Measurements from ENCODE around the gene SIX2.

Gene SIX2

DNA sequence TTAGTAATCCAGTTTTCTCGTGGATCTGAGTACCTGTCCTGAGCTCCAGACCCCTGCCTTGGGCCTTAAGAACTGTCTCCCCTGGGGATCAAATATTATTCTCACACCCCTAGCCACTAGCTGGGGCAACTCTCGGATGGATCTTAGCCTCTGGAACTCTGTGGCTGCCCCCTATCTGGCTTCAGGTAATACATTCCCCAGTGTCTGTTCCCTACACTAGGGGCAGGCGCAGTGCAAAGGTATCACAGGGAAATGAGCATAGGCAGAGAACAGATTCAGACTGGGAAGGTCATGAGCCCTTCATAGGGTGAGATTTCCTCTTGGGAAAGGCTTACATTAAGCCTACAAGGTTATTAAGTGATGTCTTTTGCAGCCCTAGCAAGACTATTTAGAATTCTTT lies 11.2 kb upstream of the SIX2 start:
- no peak for DNase-seq (ENCODE audit: low read depth in 2 of 2, low spot score in 1 of 2)

DNA sequence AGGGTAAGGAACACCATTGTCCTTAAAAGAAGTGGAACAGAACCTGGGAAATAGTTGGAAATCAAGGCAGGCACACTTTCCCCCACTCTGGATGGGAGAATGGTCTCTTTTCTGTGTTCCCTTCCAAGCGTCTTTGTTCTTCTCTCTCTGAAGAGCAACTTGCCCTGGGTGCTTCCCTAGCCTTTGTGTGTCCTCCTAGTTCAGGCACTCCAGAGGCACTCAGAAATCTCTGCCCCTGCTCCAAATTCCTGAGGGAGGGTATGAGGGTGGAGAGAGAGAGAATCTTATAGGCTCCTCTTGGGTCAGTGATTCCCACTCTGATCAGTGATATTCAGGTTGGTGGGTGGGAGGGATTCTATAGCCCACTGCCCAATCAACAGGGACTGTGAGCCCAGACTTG lies 8.8 kb upstream of the SIX2 start:
- DNase-seq (ENCODE audit: low read depth in 2 of 2, low spot score in 1 of 2), result no peak

DNA sequence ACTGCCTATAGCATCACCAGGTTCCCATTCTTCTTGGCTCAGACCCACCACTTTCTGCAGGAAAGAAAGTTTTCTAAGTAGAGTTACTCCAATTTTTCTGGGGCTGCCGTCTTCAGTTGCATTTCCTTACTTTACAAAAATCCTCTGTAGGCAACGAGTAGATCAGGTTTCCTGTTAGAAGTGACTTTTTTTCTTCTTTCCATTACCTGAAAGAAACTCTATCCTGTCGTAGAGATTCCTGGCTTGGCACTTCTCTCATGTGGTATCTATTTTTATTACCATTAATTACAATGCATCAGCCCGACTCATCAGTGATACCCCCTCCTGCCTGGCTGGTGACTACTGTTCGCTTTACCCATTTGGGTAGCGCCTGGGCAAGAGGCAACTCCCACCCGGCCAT lies 5.6 kb upstream of the SIX2 start:
- no peak for DNase-seq (ENCODE audit: low read depth in 2 of 2, low spot score in 1 of 2)

DNA sequence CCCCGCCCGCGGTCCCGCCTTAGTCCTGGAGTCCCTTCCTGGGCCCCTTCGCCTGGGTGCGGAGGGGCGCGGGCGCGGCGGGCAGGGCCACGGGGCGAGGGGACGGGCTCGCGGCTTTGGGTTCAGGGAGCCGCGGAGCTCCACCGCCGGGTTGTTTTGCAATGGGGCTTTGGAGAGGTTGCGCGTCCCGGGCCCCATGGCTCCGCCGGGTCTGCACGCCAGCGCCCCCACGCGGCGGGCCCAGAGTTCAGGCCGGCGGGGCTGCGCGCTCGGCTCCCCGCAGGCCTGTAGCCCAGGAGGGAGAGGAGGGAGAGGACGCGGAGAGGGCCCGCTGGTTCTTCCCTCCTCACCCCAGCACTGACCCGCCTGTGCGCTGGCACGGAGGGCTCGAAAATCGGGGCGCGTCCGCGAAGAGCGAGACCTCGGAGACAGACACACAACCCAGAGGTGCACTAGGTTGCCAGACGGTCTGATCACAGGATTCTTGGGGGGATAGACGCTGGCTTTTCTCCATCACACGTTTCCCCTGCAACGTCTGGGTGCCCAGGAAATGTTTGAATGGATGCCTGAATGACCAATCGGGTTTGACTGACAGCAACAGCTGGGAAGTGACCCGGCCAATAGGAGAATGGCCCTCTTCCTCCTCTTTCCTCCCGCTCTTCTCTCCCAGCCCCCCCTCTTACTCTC lies 4.9 kb upstream of the SIX2 start:
- DNase-seq (ENCODE audit: low read depth in 2 of 2, low spot score in 1 of 2), result no peak

DNA sequence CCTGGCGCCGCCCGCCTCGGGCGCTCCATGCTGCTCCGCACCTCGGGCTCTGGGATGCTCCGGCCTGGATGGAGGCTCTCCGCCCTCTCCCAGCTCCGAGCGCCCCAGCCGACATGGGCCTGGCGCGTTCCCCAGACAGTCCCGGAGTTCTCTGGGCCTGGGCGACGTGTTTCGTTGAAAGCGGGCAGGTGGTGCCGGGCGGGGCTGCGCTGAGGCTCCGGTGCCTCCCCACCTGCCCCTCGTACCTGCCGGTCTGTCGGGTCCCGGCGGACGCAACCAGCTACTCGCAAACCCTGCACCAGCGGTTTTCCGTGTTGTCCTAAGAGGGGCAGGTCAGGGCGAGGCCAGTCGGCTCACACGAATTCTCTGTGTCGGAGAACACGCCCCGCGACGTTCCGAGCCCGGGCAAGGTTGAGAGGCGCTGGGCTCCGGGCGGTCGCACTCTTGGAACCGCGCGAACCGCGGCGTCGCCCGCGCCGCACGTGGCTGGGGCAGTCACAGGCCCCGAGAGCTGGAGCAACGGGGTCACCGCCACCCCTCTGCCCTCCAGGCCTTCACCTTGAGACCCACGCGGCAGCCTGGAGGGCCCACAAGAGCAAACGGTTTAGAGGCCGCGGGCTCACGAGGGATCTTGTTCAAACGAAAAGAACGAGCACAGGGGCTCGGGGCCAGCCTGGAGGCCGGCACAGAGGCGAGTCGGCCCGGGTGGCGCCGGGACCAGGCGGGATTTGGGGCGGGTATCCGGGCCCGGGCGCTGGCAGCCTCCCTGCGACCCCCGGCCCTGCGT lies 4.2 kb upstream of the SIX2 start:
- DNase-seq (ENCODE audit: low read depth in 2 of 2, low spot score in 1 of 2), result no peak

DNA sequence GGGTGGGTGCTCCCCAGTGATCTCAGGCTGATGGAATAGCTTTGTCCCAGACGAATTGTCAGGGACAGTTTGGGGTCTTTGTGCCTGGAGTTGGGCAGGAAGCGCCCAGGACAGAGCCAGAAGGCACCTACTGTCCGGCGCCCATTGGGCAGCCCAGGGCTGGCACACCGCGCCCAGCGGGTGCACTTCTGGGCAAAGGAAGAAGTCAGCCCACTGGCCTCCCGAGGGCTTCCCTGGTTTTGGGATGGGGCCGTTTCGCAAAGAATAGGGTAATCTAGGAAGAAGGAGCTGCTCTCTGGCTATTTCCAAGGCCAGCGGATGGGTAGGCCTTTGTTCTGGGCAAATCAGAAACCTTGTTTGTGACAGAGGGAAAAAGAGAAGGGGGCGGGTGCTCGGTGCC lies 3.5 kb upstream of the SIX2 start:
- DNase-seq (ENCODE audit: low read depth in 2 of 2, low spot score in 1 of 2), result no peak

DNA sequence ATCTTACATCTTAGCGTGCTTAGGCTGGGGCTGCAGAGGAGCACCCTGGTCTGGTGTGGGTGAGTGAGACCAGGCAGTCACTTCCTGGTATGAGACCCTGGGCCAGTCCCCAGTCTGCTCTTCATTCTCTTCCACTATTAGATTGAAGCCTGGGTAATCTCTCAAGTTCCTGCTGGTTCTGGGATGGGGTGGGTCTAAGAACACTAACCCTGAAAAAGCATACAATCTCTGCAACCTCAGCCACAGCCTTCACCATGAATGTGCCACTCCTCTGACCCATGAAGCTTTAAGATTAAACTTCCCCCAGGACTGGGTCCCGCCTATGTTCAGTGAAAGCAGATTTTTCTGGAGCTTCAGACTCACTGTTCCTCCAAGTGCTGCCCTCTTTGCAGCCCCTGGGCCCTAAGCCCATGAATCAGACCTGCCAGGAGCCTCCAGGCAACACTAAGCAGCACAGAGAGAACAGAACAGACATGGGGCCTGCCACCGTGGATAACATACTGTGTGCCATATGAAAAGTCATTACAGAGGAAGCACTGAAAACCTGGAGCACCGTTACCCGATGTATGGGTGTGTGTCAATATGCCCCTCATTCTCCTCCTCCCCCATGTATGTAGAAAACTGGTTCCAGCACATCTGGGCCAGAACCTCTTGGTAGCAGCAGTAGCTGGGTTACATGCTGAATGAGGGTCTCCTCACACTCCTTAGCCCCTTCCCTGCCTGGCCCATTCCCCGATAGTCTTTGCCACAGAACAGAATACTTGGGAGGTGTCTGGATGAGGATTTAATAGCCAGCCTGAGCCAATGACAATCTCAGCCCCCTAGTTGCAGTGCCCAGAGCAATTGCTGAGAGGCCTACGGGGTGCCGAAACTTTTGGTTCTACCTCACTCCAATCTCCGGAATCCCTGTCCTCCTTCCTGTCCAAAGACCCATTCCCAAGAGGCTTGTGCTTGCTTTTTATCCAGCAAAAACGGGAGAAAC lies 2.7 kb upstream of the SIX2 start:
- no peak for DNase-seq (ENCODE audit: low read depth in 2 of 2, low spot score in 1 of 2)

DNA sequence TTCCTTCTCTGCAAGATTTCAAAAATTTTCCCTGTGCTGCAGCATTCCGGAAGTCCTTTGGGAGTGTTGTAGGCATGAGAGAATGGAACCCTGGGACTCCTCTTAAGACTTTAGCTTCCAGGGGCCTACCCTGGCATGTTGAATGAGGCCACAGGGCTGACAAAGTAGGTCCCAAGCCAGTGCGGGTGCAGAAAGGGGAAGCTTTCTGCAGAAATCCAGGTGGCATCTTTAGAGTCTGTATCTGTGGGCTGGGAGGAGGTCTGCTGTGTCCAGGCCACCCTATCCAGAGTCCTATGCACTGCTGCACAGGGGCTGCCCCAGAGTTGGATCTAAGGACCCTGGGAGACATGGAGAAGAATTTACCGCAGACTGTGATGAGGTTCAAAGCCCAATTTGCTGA lies 1.9 kb upstream of the SIX2 start:
- DNase-seq (ENCODE audit: low read depth in 2 of 2, low spot score in 1 of 2), result no peak

DNA sequence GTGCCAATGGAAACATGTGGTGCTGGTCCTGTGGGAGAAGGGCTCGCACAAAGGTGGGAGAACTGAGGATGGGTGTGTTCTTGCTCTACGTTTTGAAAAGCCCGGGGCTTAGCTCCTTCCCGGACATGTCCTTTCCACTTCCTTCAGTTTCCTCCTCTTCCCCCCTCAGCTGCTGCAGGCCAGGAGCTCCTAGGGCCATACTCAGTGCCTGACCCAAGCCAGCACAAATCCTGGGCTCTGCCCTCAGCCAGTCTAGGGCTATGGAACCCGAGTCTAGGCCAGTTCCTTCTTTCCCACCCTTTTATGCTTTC lies 1.4 kb upstream of the SIX2 start:
- DNase-seq (ENCODE audit: low read depth in 2 of 2, low spot score in 1 of 2), result no peak

DNA sequence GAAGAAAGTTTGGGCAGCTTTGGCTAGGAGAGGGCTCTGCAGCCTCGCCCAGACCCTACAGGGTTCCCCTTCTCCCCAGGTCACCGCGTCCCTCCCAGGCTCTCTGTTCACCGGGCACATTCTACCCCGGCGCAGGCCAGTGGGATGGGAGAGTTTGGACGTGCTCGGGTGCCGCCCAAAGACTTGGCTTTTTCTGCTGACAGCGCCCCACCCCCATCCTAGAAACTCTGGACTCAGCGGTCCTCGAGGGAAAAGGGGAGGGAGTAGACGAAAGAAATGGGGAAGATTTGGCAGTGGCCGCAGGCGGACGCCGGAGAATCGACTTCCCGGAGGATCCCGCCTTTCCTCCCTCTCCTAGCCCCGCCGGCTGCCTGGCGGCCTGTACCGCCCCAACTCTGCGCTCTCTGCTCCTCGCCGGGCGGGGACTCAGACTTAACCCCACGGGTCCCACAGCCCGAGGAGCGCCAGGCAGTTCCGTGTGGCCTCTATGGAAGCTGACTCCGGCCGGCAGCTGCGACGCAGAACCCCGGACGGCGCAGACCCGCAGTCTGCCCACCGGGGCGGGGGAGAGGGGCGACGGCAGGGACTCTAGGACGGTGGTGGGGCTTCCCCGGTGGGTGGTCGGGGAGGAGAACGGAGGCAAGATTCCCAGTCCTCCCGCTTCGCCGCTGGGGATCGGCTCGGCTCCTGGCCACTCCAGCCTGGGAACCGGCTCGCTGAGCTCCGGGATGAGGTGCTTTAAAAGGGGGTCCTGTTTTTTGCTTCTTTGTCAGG lies 863 bp upstream of the SIX2 start:
- DNase-seq (ENCODE audit: low read depth in 2 of 2, low spot score in 1 of 2), result no peak

DNA sequence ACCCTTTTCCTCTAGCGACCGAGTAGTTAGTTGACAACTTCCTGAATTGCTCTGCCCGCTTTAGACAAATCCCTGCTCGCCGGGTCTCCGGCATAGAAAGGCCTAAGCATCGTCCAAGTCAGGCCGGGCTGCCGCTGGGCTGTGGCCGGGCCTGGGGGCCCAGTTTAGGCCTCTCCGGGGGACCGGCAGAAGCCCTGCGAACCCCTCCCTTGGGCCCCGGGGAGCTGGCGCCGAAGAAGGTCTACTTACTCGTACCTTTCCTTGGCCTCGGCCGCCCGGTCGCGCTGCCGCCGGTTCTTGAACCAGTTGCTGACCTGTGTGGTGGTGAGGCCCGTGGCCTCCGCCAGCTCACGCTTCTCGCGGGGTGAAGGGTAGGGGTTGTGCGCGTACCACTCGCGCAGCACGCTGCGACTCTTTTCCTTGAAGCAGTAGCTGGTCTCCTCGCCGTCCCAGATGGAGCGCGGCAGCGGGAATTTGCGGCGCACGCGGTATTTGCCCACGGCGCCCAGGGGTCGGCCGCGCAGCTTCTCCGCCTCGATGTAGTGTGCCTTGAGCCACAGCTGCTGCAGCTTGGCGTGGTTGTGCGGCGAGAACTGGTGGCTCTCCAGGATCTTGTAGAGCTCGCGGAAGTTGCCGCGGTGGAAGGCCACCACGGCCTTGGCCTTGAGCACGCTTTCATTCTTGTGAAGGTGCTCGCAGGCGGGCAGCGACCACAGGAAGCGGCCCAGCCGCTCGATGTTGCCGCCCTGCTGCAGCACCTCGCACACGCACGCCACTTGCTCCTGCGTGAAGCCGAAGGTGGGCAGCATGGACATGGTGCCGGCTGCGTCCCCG lies 739 bp downstream of the SIX2 start:
- DNase-seq (ENCODE audit: low read depth in 2 of 2, low spot score in 1 of 2), result no peak

DNA sequence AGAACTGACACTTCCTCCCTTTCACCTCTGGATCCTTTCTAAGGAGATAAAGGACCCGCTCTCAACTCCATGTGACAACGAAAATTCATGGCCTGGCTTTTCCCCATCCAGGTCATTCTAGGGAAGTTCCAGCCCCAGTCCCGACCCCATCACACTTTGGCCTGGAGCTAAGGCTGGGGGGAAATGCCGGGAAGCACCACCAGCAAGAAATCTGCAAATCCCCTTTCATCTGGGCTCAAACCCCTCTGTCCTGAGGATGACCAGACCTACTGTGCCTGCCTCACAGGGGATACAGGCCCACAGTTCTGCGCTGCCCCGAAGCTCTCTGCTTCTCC lies 1.3 kb downstream of the SIX2 start:
- DNase-seq (ENCODE audit: low read depth in 2 of 2, low spot score in 1 of 2), result no peak

DNA sequence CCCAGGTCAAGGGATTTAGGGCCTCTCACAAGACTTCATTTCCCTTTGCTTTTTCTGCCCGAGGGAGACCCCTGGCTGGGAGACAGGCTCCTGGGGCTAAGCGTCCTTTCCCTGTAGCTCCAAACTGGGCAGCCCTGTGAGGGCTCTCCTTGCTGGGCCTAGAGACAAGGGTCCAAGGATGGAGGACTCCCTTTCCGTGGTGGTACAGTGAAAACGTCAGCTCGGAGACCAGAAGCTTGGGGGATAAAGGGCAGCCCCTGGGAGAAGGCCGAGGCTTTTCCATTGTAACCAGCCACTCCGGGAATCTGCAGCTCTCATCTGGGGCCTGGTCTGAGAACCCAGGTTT lies 2.3 kb downstream of the SIX2 start:
- DNase-seq (ENCODE audit: low read depth in 2 of 2, low spot score in 1 of 2), result no peak

DNA sequence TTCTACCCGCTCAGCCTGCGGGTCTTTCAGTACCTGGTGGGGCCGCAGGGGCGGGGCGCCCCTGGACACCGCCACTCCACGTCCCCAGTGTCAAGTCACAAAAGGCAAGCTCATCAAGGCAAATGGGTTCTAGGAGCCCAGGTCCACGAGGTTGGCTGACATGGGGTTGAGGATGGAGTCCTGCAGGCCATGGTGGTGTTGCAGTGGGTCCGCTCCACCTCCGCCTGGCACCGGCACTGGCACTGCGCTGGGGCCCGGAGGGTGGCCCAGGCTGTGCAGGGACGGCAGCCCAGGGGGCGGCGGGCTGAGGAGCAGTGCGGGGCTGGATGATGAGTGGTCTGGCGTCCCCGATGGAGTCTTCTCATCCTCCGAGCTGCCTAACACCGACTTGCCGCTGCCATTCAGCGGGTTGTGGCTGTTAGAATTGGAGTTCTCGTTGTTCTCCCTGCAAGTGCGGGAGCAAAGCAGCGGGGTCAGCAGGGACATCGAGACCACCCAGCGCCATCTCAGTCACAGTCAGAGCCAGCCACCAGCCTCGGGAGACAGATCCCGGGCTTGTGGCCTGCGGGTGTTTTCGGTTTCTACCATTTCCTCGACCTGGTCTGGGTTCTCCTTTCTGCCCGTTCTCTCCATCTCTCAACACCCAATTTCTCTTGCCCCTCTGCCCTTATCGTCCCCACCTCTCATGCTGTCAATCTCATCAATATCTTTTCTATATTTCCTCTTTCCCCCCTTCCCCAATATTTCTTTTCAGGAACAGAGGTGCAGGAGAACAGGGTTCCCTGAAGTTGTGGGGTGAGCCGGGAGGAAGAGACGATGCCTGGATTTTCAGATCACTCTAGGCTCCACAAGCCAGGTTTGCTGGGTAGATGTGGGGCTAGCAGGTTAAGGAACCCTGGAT lies 3.0 kb downstream of the SIX2 start:
- DNase-seq (ENCODE audit: low read depth in 2 of 2, low spot score in 1 of 2), result no peak

DNA sequence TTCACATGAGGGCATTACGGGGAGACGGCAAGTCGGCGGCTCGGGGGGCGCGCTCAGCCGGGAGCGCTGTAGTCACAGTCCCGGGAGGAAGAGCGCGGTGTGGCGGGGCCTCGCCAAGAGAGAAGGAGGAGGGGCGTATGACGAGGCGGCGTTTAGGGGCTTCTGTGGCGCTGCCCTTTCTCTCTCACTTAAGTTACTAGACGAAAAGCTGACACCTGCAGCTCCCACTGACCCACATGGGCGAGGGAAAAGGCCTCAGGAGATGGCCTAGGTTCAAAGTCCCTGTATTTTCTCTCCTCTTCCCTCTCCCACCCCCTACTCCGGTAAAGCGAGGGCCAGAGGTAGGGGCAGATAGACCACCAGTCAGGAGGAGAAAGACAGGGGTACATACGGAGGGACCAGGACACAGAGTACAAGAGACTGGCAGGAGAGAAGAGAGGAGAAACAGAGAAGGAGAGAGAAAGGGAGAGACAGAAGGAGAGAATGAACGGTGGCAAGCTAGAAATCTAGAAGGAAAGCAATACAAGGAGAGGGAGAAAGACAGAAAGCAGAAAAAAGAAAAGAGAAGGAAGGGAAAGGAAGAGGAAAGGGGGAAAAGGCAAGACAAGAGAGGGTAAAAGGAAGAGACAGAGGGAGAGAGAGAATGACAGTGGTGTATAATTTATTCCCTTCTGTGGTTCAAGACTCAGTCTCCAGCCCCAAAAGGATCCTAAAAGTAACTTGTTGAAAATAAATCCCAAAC lies 3.8 kb downstream of the SIX2 start:
- no peak for DNase-seq (ENCODE audit: low read depth in 2 of 2, low spot score in 1 of 2)

DNA sequence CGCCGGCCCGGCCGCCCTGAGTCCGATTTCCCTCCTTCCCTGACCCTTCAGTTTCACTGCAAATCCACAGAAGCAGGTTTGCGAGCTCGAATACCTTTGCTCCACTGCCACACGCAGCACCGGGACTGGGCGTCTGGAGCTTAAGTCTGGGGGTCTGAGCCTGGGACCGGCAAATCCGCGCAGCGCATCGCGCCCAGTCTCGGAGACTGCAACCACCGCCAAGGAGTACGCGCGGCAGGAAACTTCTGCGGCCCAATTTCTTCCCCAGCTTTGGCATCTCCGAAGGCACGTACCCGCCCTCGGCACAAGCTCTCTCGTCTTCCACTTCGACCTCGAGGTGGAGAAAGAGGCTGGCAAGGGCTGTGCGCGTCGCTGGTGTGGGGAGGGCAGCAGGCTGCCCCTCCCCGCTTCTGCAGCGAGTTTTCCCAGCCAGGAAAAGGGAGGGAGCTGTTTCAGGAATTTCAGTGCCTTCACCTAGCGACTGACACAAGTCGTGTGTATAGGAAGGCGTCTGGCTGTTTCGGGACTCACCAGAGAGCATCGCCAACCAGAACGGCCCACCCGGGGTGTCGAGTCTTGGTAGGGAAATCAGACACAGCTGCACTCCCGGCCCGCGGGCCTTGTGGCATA lies 4.6 kb downstream of the SIX2 start:
- DNase-seq (ENCODE audit: low read depth in 2 of 2, low spot score in 1 of 2), result no peak

DNA sequence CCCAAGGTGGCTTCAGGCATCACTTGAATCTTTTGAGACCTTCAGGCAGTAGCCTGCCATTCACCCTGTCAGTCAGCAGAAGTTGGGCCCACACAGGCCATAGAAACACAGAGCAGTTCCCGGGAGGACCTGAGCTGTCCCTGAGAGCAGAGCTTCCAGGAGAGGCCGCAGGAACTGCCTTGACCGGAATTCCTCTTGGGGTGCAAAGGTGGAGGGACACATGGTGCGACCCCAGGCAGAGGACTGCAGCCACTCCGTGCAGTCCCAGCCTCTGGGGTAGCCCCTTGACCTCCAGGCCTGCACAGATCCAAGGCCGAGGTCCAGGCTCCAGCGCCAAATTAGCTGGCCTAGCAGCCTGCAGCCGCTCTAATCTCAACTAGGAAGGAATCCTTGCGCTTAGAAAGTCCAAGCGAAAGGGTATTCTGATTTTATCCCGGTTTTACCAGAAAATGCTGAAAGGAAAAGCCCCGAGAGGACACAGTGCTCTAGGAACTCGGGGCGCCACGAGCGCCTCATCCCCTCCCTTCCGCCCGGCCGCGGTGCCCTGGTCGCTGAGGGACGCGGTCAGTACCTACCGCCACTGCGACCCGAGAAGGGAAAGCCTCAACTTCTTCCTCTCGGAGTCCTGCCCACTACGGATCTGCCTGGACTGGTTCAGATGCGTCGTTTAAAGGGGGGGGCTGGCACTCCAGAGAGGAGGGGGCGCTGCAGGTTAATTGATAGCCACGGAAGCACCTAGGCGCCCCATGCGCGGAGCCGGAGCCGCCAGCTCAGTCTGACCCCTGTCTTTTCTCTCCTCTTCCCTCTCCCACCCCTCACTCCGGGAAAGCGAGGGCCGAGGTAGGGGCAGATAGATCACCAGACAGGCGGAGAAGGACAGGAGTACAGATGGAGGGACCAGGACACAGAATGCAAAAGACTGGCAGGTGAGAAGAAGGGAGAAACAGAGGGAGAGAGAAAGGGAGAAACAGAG lies 5.4 kb downstream of the SIX2 start:
- DNase-seq (ENCODE audit: low read depth in 2 of 2, low spot score in 1 of 2), result no peak
